Mucosa of rectum (tissue), 2 donors: ENCODE measurements around the gene FAM47B.

Experiments
- H3K27ac ChIP-seq, 2 donors: one replicate each; pipeline ENCODE4 v1.7.0; 2013; ENCODE audit warnings: inconsistent platforms in 2 of 2, low read depth in 2 of 2, low read length in 2 of 2
- H3K27me3 ChIP-seq, 2 donors: one replicate each; pipeline ENCODE4 v1.7.0; 2013; ENCODE audit warnings: low read length in 2 of 2; ENCODE audit not compliant: control insufficient read depth in 2 of 2, insufficient read depth in 2 of 2
- H3K36me3 ChIP-seq, 2 donors: one replicate each; pipeline ENCODE4 v1.7.0; 2013; ENCODE audit warnings: low read length in 2 of 2; ENCODE audit not compliant: control insufficient read depth in 2 of 2, insufficient read depth in 2 of 2
- H3K4me1 ChIP-seq, 2 donors: one replicate each; pipeline ENCODE4 v1.7.0; 2013; ENCODE audit warnings: low read length in 2 of 2, mild to moderate bottlenecking in 1 of 2; ENCODE audit not compliant: control insufficient read depth in 2 of 2, insufficient read depth in 2 of 2
- H3K4me3 ChIP-seq, 2 donors: one replicate each; pipeline ENCODE4 v1.7.0; 2013; ENCODE audit warnings: low read length in 2 of 2
- H3K9ac ChIP-seq, 2 donors: one replicate each; pipeline ENCODE4 v1.7.0; 2013; ENCODE audit warnings: low read length in 2 of 2, low read depth in 1 of 2, mild to moderate bottlenecking in 1 of 2
- H3K9me3 ChIP-seq, 2 donors: one replicate each; pipeline ENCODE4 v1.7.0; 2013; ENCODE audit warnings: low read length in 2 of 2; ENCODE audit not compliant: control insufficient read depth in 2 of 2
- donor health status: healthy.
- donor health status: Normal muscosa, but diverticular disease.

The FAM47B gene

DNA sequence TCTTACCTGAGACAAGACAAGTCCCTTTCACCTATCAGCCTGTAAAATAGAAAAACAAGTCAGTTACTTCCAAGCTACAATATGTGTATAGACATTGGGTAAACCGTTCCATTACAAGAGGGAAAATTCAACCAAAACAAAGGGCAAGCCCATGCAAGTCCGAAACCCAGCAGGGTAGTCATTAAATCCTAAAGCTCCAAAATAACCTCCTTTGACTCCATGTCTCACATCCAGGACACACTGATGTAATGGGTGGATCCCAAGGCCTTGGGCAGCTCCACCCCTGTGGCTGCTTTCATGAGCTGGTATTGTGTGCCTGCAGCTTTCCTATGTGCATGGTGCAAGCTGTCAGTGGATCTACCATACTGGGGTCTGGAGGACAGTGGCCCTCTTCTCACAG, 14.7 kb upstream of the FAM47B start:
- Histone ChIP-seq H3K4me3 (no peak overlapping the region), H3K9ac (no peak overlapping the region), H3K27me3 (no peaks in the 10 kb centered on the region), H3K9me3 (no peaks in the 10 kb centered on the region), H3K27ac (no peak overlapping the region), H3K36me3 (no peaks in the 10 kb centered on the region), H3K4me1 (no peaks in the 10 kb centered on the region)

DNA sequence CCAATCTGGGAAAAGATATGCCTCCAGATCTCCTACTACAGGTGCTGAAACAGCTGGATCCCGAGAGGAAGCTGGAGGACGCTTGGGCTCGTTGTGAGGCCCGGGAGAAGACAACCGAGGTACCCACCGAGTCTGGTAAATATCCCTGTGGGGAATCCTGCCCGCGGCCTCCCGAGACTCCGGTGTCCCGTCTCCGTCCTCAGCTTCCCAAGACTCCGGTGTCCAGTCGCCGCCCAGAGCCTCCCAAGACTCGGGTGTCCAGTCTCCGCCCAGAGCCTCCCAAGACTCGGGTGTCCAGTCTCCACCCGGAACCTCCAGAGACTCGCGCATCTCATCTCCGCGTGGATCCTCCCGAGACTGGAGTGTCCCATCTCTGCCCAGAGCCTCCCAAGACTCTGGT, 639 bp downstream of the FAM47B start:
- H3K9me3 ChIP-seq, result peaks cover 0 to 2% of the 10 kb centered on the region in 2 donors
- H3K36me3 ChIP-seq, result no peaks in the 10 kb centered on the region
- H3K9ac ChIP-seq, result no peak overlapping the region
- H3K27ac ChIP-seq, result no peak overlapping the region
- no peaks in the 10 kb centered on the region for H3K27me3 ChIP-seq
- no peaks in the 10 kb centered on the region for H3K4me1 ChIP-seq
- H3K4me3 ChIP-seq, result no peak overlapping the region

GRCh38 chrX:34956916-34957315, 14.3 kb downstream of the FAM47B start:
- H3K27ac ChIP-seq, result no peak overlapping the region
- H3K4me1 ChIP-seq, result no peaks in the 10 kb centered on the region
- H3K4me3 ChIP-seq, result no peak overlapping the region

GRCh38 chrX:34961662-34962061, 19.1 kb downstream of the FAM47B start:
- no peaks in the 10 kb centered on the region for H3K4me1 ChIP-seq
- no peaks in the 10 kb centered on the region for H3K36me3 ChIP-seq
- H3K27me3 ChIP-seq, result no peaks in the 10 kb centered on the region
- no peak overlapping the region for H3K27ac ChIP-seq
- H3K9me3 ChIP-seq, result no peaks in the 10 kb centered on the region
- H3K9ac ChIP-seq, result no peak overlapping the region
- no peak overlapping the region for H3K4me3 ChIP-seq

More at GRCh38 chrX:34956916-34957315, 14.3 kb downstream of the FAM47B start:
- H3K36me3 ChIP-seq, result no peaks in the 10 kb centered on the region
- no peak overlapping the region for H3K9ac ChIP-seq
- no peaks in the 10 kb centered on the region for H3K9me3 ChIP-seq
- no peaks in the 10 kb centered on the region for H3K27me3 ChIP-seq

DNA sequence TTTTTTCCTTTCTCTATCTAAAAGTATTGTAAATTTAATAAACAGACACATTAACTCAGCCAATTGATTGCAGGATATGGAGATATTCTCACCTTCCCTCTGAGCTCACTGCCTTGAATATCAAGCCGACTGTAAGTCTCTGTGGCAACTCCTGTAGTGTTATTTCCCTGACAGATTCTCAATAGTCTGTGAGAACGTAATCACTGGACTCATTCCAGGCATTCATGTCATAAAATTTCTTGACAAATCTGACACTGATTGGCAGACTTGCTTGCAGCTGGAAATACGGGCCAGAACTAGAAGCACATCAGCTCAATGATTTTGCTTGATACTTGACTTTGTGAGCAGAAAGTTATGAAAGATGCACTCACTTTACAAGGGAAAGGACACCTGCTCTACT, 29.6 kb downstream of the FAM47B start:
- Histone ChIP-seq H3K27ac (no peak overlapping the region), H3K9me3 (no peaks in the 10 kb centered on the region), H3K27me3 (no peaks in the 10 kb centered on the region), H3K4me3 (no peak overlapping the region), H3K4me1 (no peaks in the 10 kb centered on the region), H3K9ac (no peak overlapping the region), H3K36me3 (no peaks in the 10 kb centered on the region)

DNA sequence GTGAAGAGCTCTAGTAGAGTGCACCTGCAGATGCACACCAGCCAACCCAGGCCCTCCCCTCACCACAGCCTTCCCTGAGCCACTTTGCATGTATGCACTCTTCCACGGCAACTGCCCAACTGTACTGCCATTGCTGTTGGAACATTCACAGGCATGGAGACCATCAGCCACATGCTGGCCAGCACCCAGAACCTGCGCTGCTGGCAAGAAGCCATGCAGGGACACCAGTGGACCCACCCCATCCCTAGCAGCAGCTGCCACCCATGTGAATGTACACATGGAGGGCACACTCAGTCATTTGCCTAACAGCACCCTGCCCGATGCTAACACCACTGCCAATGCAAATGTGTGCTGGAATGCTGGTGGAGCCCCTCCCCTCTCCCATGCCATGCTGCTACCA, 35.6 kb downstream of the FAM47B start:
- Histone ChIP-seq H3K4me1 (no peaks in the 10 kb centered on the region), H3K27ac (no peak overlapping the region), H3K27me3 (no peaks in the 10 kb centered on the region), H3K36me3 (no peaks in the 10 kb centered on the region), H3K4me3 (no peak overlapping the region), H3K9me3 (no peaks in the 10 kb centered on the region), H3K9ac (no peak overlapping the region)

DNA sequence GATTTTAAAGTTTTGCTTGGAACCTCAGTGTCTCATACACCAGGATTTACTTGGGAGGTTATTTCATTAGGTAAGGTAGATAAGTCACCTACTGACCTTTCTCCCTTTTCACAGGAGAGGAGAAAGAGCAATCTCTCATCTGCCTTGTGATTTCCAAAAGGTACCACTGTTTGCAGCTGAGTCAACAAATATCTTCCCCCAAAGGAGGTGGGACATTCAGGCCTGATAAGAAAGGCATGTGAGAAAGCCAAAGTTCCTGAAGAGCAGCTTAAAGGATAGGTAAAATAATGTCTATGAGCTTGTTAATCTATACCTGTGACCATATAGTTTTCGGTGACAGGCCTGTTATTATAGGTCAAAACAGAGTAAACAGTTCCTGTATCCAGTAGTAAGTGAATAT, 45.0 kb downstream of the FAM47B start:
- H3K4me1 ChIP-seq, result no peaks in the 10 kb centered on the region
- no peak overlapping the region for H3K9ac ChIP-seq
- H3K27me3 ChIP-seq, result no peaks in the 10 kb centered on the region
- H3K27ac ChIP-seq, result no peak overlapping the region
- H3K36me3 ChIP-seq, result no peaks in the 10 kb centered on the region
- no peaks in the 10 kb centered on the region for H3K9me3 ChIP-seq
- no peak overlapping the region for H3K4me3 ChIP-seq
